ENCODE results near the gene ARHGAP26.

DNA sequence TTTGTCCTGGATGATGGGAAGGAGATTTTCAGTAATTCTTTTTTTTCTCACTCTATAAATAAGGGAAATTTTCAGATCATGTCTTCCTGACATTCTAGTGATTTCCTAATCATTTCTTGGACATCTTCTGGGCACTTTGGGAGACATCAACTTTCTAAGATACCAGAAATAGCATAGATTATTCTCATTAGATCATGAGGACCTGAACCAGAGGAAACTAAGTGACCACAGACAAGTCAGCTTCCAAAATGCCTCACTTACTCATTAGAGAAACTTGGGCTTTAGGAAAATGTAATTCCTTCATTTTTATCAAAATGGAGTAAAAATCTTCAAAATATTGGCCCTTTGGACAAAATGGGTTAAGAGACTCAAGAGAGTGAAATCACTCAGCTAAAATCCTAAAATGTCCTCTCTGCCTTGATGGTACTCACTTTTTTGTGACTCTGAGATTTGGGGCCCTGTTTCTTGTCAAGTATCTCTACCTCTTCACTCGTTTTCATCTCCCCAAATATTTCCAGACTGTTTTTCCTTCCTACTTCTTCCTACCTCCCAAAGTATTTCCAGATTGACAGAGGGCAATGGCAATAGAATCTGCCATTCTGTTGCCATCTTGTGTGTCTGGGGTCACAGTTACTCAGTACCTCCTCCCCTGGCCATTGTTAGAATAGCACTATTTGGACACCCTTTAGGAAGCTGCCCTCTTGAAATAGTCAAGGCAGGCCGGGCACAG, 438.8 kb downstream of the ARHGAP26 start:
- TF ChIP-seq, protein P1, sequence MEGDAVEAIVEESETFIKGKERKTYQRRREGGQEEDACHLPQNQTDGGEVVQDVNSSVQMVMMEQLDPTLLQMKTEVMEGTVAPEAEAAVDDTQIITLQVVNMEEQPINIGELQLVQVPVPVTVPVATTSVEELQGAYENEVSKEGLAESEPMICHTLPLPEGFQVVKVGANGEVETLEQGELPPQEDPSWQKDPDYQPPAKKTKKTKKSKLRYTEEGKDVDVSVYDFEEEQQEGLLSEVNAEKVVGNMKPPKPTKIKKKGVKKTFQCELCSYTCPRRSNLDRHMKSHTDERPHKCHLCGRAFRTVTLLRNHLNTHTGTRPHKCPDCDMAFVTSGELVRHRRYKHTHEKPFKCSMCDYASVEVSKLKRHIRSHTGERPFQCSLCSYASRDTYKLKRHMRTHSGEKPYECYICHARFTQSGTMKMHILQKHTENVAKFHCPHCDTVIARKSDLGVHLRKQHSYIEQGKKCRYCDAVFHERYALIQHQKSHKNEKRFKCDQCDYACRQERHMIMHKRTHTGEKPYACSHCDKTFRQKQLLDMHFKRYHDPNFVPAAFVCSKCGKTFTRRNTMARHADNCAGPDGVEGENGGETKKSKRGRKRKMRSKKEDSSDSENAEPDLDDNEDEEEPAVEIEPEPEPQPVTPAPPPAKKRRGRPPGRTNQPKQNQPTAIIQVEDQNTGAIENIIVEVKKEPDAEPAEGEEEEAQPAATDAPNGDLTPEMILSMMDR (conservative IDR thresholded peaks at IDR 0.05 in 1 of 2, IDR thresholded peaks at IDR 0.05 in 1 of 2; ENCODE audit: low read depth in 1 of 2, low read length in 2 of 2), result peak in 1 of 2 donors; percentile 24
- no peak for TF ChIP-seq EZH2 (IDR thresholded peaks at IDR 0.05; ENCODE audit: low read length, missing control alignments)
